HCT116 (cell line): Measurements from ENCODE around the gene CNTN2. TPM values are rescaled to one million over a fixed set of nuclear protein-coding genes. Genes with fewer than 3 reads are reported as not detected.

Experiments
- ATAC-seq: fragments of 200-7000 bp; cut with Tn5 transposase; 2 replicates; pipeline ENCODE4 v1.9.1; 2020; ENCODE audit warnings: mild to moderate bottlenecking, moderate library complexity
- BruUV-seq: library from RNA; stranded (reverse); fragments of 400-500 nt; replicated peaks from 2 replicates; lab custom pipeline; 2021; lab: Mats Ljungman, UMichigan
- CTCF ChIA-PET: fragments of 300-600 bp; sonication (Branson Sonifier 250); formaldehyde crosslinking; loops from one replicate; lab custom pipeline; 2021; ENCODE audit warnings: antibody characterized with exemption; lab: Charles Lee
- POLR2A ChIA-PET: fragments of 300-600, 350-600 bp; sonication (Branson Sonifier 250); formaldehyde crosslinking; loops from one replicate; lab custom pipeline; 2021; ENCODE audit warnings: antibody characterized with exemption; lab: Charles Lee
- RAD21 ChIA-PET, 2 experiments: fragments of 300-600 bp; sonication (Branson Sonifier 250); formaldehyde crosslinking; loops; one replicate each; lab custom pipeline; 2023; ENCODE audit warnings: low total read pairs in 2 of 2; ENCODE audit not compliant: uncharacterized antibody in 2 of 2, unreplicated experiment in 2 of 2, low non-redundant PET in 1 of 2; lab: Charles Lee
- DNase-seq: peaks from one replicate; pipeline ENCODE4 v3.0.0-alpha.2; 2010; ENCODE audit warnings: low read depth, low spot score
- H2AFZ ChIP-seq: fragments of 200-600 bp; shearing (Covaris generic), sonication (generic); 2 replicates; pipeline ENCODE4 v1.6.1; 2017; ENCODE audit warnings: low read depth, mixed run types, mixed read lengths, antibody characterized with exemption, low read length; ENCODE audit not compliant: poor library complexity, severe bottlenecking
- H3K27ac ChIP-seq: 2 replicates; pipeline ENCODE4 v1.5.1; 2012; ENCODE audit warnings: low read depth, low read length
- H3K27me3 ChIP-seq: fragments of 200-600 bp; sonication (generic); 2 replicates; pipeline ENCODE4 v1.6.1; 2016; ENCODE audit warnings: mixed run types, low read length, mixed read lengths; ENCODE audit not compliant: insufficient read depth
- H3K36me3 ChIP-seq, 2 experiments: fragments of 200-500 bp in 1 of 2; fragments of 200-600 bp in 1 of 2; sonication (Bioruptor generic) in 1 of 2; sonication (generic) in 1 of 2; 2 replicates each; pipeline versions ENCODE4 v1.5.1 to v1.6.1; 2014 to 2016; ENCODE audit warnings: low read length in 2 of 2, inconsistent platforms in 1 of 2, mixed read lengths in 1 of 2, mixed run types in 1 of 2; ENCODE audit not compliant: insufficient read depth in 2 of 2, control insufficient read depth in 1 of 2
- H3K4me1 ChIP-seq, 2 experiments: fragments of 200-600 bp in 1 of 2; sonication (generic) in 1 of 2; 2 replicates each; pipeline versions ENCODE4 v1.5.1 to v1.6.1; 2012 to 2017; ENCODE audit warnings: low read length in 2 of 2, inconsistent platforms in 1 of 2, mild to moderate bottlenecking in 1 of 2, mixed read lengths in 1 of 2, mixed run types in 1 of 2, moderate library complexity in 1 of 2; ENCODE audit not compliant: insufficient read depth in 2 of 2, control insufficient read depth in 1 of 2
- H3K4me2 ChIP-seq: fragments of 200-600 bp; sonication (generic); 2 replicates; pipeline ENCODE4 v1.6.1; 2017; ENCODE audit warnings: mixed run types, low read length, mixed read lengths
- H3K4me3 ChIP-seq, 2 experiments: fragments of 200-600 bp in 1 of 2; sonication (generic) in 1 of 2; replicated peaks in 1 of 2; 2 replicates each; pipeline ENCODE4 v1.5.1; 2011 to 2016; ENCODE audit warnings: low read length in 2 of 2, control low read depth in 1 of 2, low read depth in 1 of 2, mild to moderate bottlenecking in 1 of 2, mixed read lengths in 1 of 2, mixed run types in 1 of 2
- H3K79me2 ChIP-seq: fragments of 200-600 bp; sonication (generic); 2 replicates; pipeline ENCODE4 v1.6.1; 2017; ENCODE audit warnings: mild to moderate bottlenecking, mixed run types, low read length, moderate library complexity, mixed read lengths; ENCODE audit not compliant: insufficient read depth
- H3K9ac ChIP-seq: fragments of 200-600 bp; sonication (generic); 2 replicates; pipeline ENCODE4 v1.6.1; 2016; ENCODE audit warnings: low read length, mixed read lengths
- H3K9me2 ChIP-seq: fragments of 200-600 bp; sonication (generic), shearing (Covaris generic); 2 replicates; pipeline ENCODE4 v1.6.1; 2017; ENCODE audit warnings: mixed run types, mild to moderate bottlenecking, moderate library complexity; ENCODE audit not compliant: insufficient read depth
- H3K9me3 ChIP-seq, 2 experiments: fragments of 200-500 bp in 1 of 2; fragments of 200-600 bp in 1 of 2; sonication (Bioruptor generic) in 1 of 2; sonication (generic) in 1 of 2; 2 replicates each; pipeline ENCODE4 v1.6.1; 2014 to 2017; ENCODE audit warnings: low read length in 2 of 2, mixed read lengths in 2 of 2, inconsistent platforms in 1 of 2, low read depth in 1 of 2, mild to moderate bottlenecking in 1 of 2, mixed run types in 1 of 2, moderate library complexity in 1 of 2; ENCODE audit not compliant: control insufficient read depth in 1 of 2, insufficient read depth in 1 of 2
- H4K20me1 ChIP-seq: fragments of 200-600 bp; sonication (generic), shearing (Covaris generic); 2 replicates; pipeline ENCODE4 v1.6.1; 2017; ENCODE audit warnings: mixed run types, mild to moderate bottlenecking, moderate library complexity; ENCODE audit not compliant: insufficient read depth
- ATF3 ChIP-seq: IDR thresholded peaks from 2 replicates; pipeline ENCODE4 v1.6.1; 2012
- CBX3 ChIP-seq: IDR thresholded peaks from 2 replicates; pipeline ENCODE4 v1.6.1; 2012; ENCODE audit warnings: low read depth
- EGR1 ChIP-seq: IDR thresholded peaks from 2 replicates; pipeline ENCODE4 v1.6.1; 2012; ENCODE audit warnings: low read depth
- EZH2 ChIP-seq: fragments of 200-600 bp; sonication (generic); IDR thresholded peaks from 2 replicates; pipeline ENCODE4 v1.6.1; 2017; ENCODE audit warnings: antibody characterized with exemption, mixed run types
- EZH2phosphoT487 ChIP-seq: fragments of 200-600 bp; IDR thresholded peaks from 2 replicates; pipeline ENCODE4 v1.6.1; 2018; ENCODE audit warnings: antibody characterized with exemption, borderline replicate concordance
- MAX ChIP-seq: IDR thresholded peaks from 2 replicates; pipeline ENCODE4 v1.6.1; 2012
- POLR2A ChIP-seq: IDR thresholded peaks from 2 replicates; pipeline ENCODE4 v1.7.0; 2011; ENCODE audit warnings: borderline replicate concordance; ENCODE audit not compliant: insufficient read depth, insufficient read length; ENCODE audit errors: extremely low read depth
- POLR2AphosphoS5 ChIP-seq: IDR thresholded peaks from 2 replicates; pipeline ENCODE4 v1.6.1; 2011; ENCODE audit warnings: mild to moderate bottlenecking, low read depth, low read length, moderate library complexity
- RAD21 ChIP-seq: IDR thresholded peaks from 2 replicates; pipeline ENCODE4 v1.6.1; 2012; ENCODE audit warnings: low read depth, mild to moderate bottlenecking
- REST ChIP-seq: IDR thresholded peaks from 2 replicates; pipeline ENCODE4 v1.6.1; 2012; ENCODE audit warnings: low read depth
- SIN3A ChIP-seq: IDR thresholded peaks from 2 replicates; pipeline ENCODE4 v1.6.1; 2012; ENCODE audit warnings: low read depth
- SRF ChIP-seq: IDR thresholded peaks from 2 replicates; pipeline ENCODE4 v1.6.1; 2012; ENCODE audit warnings: low read depth
- TCF7L2 ChIP-seq: IDR thresholded peaks from 2 replicates; pipeline ENCODE4 v1.7.0; 2011; ENCODE audit warnings: borderline replicate concordance, inconsistent platforms; ENCODE audit not compliant: insufficient read depth, insufficient read length; ENCODE audit errors: extremely low read depth
- intact Hi-C: fragments of 100-400 bp; cut with micrococcal nuclease; formaldehyde crosslinking; loops from 2 replicates; pipeline ENCODE4 v1.10.0; 2022
- total RNA-seq: library from RNA; stranded (reverse); gene quantifications from one replicate; pipeline ENCODE4 v1.2.1, GENCODE V29; 2021; ENCODE audit not compliant: unreplicated experiment

The CNTN2 gene
- total RNA-seq, 1 experiment from 2014 or later, result 0.15 TPM

GRCh38 chr1:205045146-205045545, 2.1 kb downstream of the CNTN2 start (continued):
- no peak for TF ChIP-seq REST
- no peak for TF ChIP-seq RAD21
- TF ChIP-seq TCF7L2, result no peak
- TF ChIP-seq EGR1, result no peak
- TF ChIP-seq EZH2, result no peak
- TF ChIP-seq MAX, result no peak
- no peak for TF ChIP-seq SRF
- no peak for TF ChIP-seq ATF3
- no peak for TF ChIP-seq SIN3A
- TF ChIP-seq, all 23 proteins: peak for 0

GRCh38 chr1:205046870-205047269, 3.9 kb downstream of the CNTN2 start:
- no peak overlapping the region for H3K27ac ChIP-seq
- intact Hi-C loops, result no loop called here
- POLR2A ChIA-PET, result no interaction called here
- no TSS peak for BruUV-seq
- no peak overlapping the region for H3K4me3 ChIP-seq
- H3K27me3 ChIP-seq, result peaks cover 36% of the 10 kb centered on the region; the same call in 1 of the 2 replicates
- no peaks in the 10 kb centered on the region for H3K9me3 ChIP-seq
- no peaks in the 10 kb centered on the region for H3K79me2 ChIP-seq
- TF ChIP-seq SIN3A, result no peak
- TF ChIP-seq POLR2AphosphoS5, result no peak
- no peak for TF ChIP-seq EZH2phosphoT487
- TF ChIP-seq POLR2A, result no peak
- TF ChIP-seq CBX3, result no peak
- no peak for ATAC-seq
- H2AFZ ChIP-seq, result no peak overlapping the region
- H3K36me3 ChIP-seq, result no peaks in the 10 kb centered on the region
- RAD21 ChIA-PET, result interaction anchor here in 1 of 2 experiments (0.5 kb wide), 1 partner anchor 273 kb away, joined by 3 read pairs; no protein-coding TSS in a partner anchor
- DNase-seq, result no peak
- H3K4me1 ChIP-seq, result no peaks in the 10 kb centered on the region
- H3K9ac ChIP-seq, result no peak overlapping the region
- H3K4me2 ChIP-seq, result no peak overlapping the region
- CTCF ChIA-PET, result interaction anchor here (2.0 kb wide), 1 partner anchor 15 kb away, joined by 9 read pairs; no protein-coding TSS in a partner anchor
- no peaks in the 10 kb centered on the region for H3K9me2 ChIP-seq
- H4K20me1 ChIP-seq, result no peaks in the 10 kb centered on the region
